Keratinocyte (primary cell): Measurements from ENCODE around the gene PRKAG2. TPM values are rescaled to one million over a fixed set of nuclear protein-coding genes. Genes with fewer than 3 reads are reported as not detected.

Experiments
- DNase-seq: peaks from one replicate; pipeline ENCODE4 v3.0.0-alpha.2; 2011; ENCODE audit warnings: low read depth, missing footprints, low spot score
- FAIRE-seq: peaks from 2 replicates; lab custom pipeline; 2011; peaks lifted over from hg19 to GRCh38; lab: Jason Lieb, UNC
- H2AFZ ChIP-seq: 2 replicates; pipeline ENCODE4 v1.6.0; 2012; ENCODE audit warnings: low read length, control low read depth, inconsistent platforms; ENCODE audit not compliant: control insufficient read depth
- H3K27ac ChIP-seq: 2 replicates; pipeline ENCODE4 v1.5.1; 2011; ENCODE audit warnings: low read length; ENCODE audit not compliant: control insufficient read depth, insufficient read depth
- H3K27me3 ChIP-seq: 3 replicates; pipeline ENCODE4 v1.6.0; 2011; ENCODE audit warnings: low read length; ENCODE audit not compliant: control insufficient read depth, insufficient read depth; ENCODE audit errors: extremely low read depth
- H3K36me3 ChIP-seq, 2 experiments: 2 replicates in 1 of 2; 3 replicates in 1 of 2; pipeline ENCODE4 v1.5.1; 2011; ENCODE audit warnings: low read length in 2 of 2, mild to moderate bottlenecking in 1 of 2; ENCODE audit not compliant: control insufficient read depth in 2 of 2, insufficient read depth in 2 of 2; ENCODE audit errors: extremely low read depth in 1 of 2
- H3K4me1 ChIP-seq: 3 replicates; pipeline ENCODE4 v1.5.1; 2011; ENCODE audit warnings: low read length; ENCODE audit not compliant: control insufficient read depth, insufficient read depth; ENCODE audit errors: extremely low read depth
- H3K4me2 ChIP-seq: 3 replicates; pipeline ENCODE4 v1.6.0; 2011; ENCODE audit warnings: low read depth, low read length; ENCODE audit not compliant: control insufficient read depth, insufficient read depth; ENCODE audit errors: extremely low read depth
- H3K4me3 ChIP-seq, 3 experiments: fragments of 200-600 bp in 1 of 3; sonication (generic) in 1 of 3; 2 replicates in 2 of 3; 3 replicates in 1 of 3; pipeline ENCODE4 v1.5.1; 2011 to 2016; ENCODE audit warnings: low read length in 3 of 3, mild to moderate bottlenecking in 3 of 3, control low read depth in 2 of 3, inconsistent platforms in 1 of 3, low read depth in 1 of 3, mixed read lengths in 1 of 3, mixed run types in 1 of 3, moderate library complexity in 1 of 3; ENCODE audit not compliant: control insufficient read depth in 2 of 3, insufficient read depth in 2 of 3; ENCODE audit errors: extremely low read depth in 1 of 3
- H3K79me2 ChIP-seq: 2 replicates; pipeline ENCODE4 v1.6.0; 2012; ENCODE audit warnings: low read length; ENCODE audit not compliant: control insufficient read depth, insufficient read depth
- H3K9ac ChIP-seq: 3 replicates; pipeline ENCODE4 v1.6.0; 2011; ENCODE audit warnings: low read length; ENCODE audit not compliant: control insufficient read depth, insufficient read depth; ENCODE audit errors: extremely low read depth
- H3K9me1 ChIP-seq: 3 replicates; pipeline ENCODE4 v1.6.0; 2011; ENCODE audit warnings: low read length; ENCODE audit not compliant: control insufficient read depth, insufficient read depth; ENCODE audit errors: extremely low read depth
- H3K9me3 ChIP-seq: 2 replicates; pipeline ENCODE4 v1.5.1; 2012; ENCODE audit warnings: low read depth, low read length; ENCODE audit not compliant: control insufficient read depth
- H4K20me1 ChIP-seq: 3 replicates; pipeline ENCODE4 v1.6.0; 2011; ENCODE audit warnings: low read length; ENCODE audit not compliant: control insufficient read depth, insufficient read depth; ENCODE audit errors: extremely low read depth
- CTCF ChIP-seq, 3 experiments: IDR thresholded peaks in 1 of 3; conservative IDR thresholded peaks in 1 of 3; optimal IDR thresholded peaks in 1 of 3; 2 replicates in 2 of 3; 3 replicates in 1 of 3; pipeline versions ENCODE3 to v1.5.1; 2011; ENCODE audit warnings: low read length in 3 of 3, mild to moderate bottlenecking in 3 of 3, moderate library complexity in 2 of 3, control low read depth in 1 of 3, inconsistent platforms in 1 of 3; ENCODE audit not compliant: insufficient read depth in 2 of 3; ENCODE audit errors: extremely low read depth in 1 of 3
- EZH2 ChIP-seq: IDR thresholded peaks from one replicate; pipeline ENCODE4 v1.6.1; 2012; ENCODE audit warnings: inconsistent platforms, mild to moderate bottlenecking, low read length, moderate library complexity
- dilution Hi-C: fragments of 300-500 bp; cut with MboI; formaldehyde crosslinking; loops from one replicate; pipeline ENCODE4 v1.7.0; 2020; ENCODE audit warnings: low sequenced_read_pairs; ENCODE audit not compliant: extremely low pct_ligation_motif_present
- polyA plus RNA-seq, 5 experiments: library from polyadenylated mRNA; depleted of rRNA in 3 of 5; stranded (reverse) in 3 of 5; stranded (forward) in 1 of 5; unstranded in 1 of 5; fragments of >200 nt; gene quantifications; 1 replicate in 1 of 5; 2 replicates in 3 of 5; 3 replicates in 1 of 5; pipeline versions ENCODE4 v1.2.1 to v1.2.3, GENCODE V29; 2011 to 2012; ENCODE audit warnings: missing spikeins in 2 of 5, low read depth in 1 of 5, low replicate concordance in 1 of 5

The PRKAG2 gene
- polyA plus RNA-seq, 1 donor (not counting 4 experiments of a cell fraction or from before 2014, with no cell fraction given), result 39.5 TPM

GRCh38 chr7:151893405-151893923 is 16.5 kb upstream of the PRKAG2 start:
- DNase-seq (no peak), FAIRE-seq (no peak)
- Histone ChIP-seq H3K9me3 (no peaks in the 10 kb centered on the region), H3K27ac (no peak overlapping the region), H3K79me2 (no peaks in the 10 kb centered on the region), H2AFZ (no peak overlapping the region), H3K4me2 (no peak overlapping the region), H3K4me1 (peaks cover 7% of the 10 kb centered on the region), H4K20me1 (peaks cover 2% of the 10 kb centered on the region), H3K4me3 (no peak overlapping the region), H3K9ac (no peak overlapping the region), H3K36me3 (no peaks in the 10 kb centered on the region), H3K9me1 (no peaks in the 10 kb centered on the region), H3K27me3 (peaks cover 36% of the 10 kb centered on the region)
- TF ChIP-seq CTCF (optimal IDR thresholded peaks at IDR 0.05 in 1 of 3, IDR thresholded peaks at IDR 0.05 in 1 of 3, conservative IDR thresholded peaks at IDR 0.05 in 1 of 3; ENCODE audit: extremely low read depth in 1 of 3, insufficient read depth in 2 of 3, low read length in 3 of 3), result no peak
- no peak for TF ChIP-seq EZH2
- dilution Hi-C loops, result no loop called here

GRCh38 chr7:151891753-151892152 is 14.8 kb upstream of the PRKAG2 start:
- no peak for FAIRE-seq
- no peak overlapping the region for H3K9ac ChIP-seq
- H3K4me1 ChIP-seq, result peaks cover 7% of the 10 kb centered on the region
- peaks cover 42% of the 10 kb centered on the region for H3K27me3 ChIP-seq
- H2AFZ ChIP-seq, result no peak overlapping the region
- dilution Hi-C loops, result no loop called here
- H3K4me3 ChIP-seq, result no peak overlapping the region
- no peaks in the 10 kb centered on the region for H3K79me2 ChIP-seq
- no peaks in the 10 kb centered on the region for H3K36me3 ChIP-seq
- no peaks in the 10 kb centered on the region for H3K9me3 ChIP-seq
- no peak overlapping the region for H3K4me2 ChIP-seq
- peak; percentile 42 for TF ChIP-seq EZH2
- TF ChIP-seq CTCF (optimal IDR thresholded peaks at IDR 0.05 in 1 of 3, IDR thresholded peaks at IDR 0.05 in 1 of 3, conservative IDR thresholded peaks at IDR 0.05 in 1 of 3; ENCODE audit: extremely low read depth in 1 of 3, insufficient read depth in 2 of 3, low read length in 3 of 3), result no peak
- H3K27ac ChIP-seq, result no peak overlapping the region
- no peak for DNase-seq
- peaks cover 2% of the 10 kb centered on the region for H4K20me1 ChIP-seq
- no peaks in the 10 kb centered on the region for H3K9me1 ChIP-seq
